Measurements from ENCODE around the gene LPAR3.

Gene LPAR3

GRCh38 chr1:84923317-84923716 is 30.3 kb upstream of the LPAR3 start:
- TF ChIP-seq, protein P1, sequence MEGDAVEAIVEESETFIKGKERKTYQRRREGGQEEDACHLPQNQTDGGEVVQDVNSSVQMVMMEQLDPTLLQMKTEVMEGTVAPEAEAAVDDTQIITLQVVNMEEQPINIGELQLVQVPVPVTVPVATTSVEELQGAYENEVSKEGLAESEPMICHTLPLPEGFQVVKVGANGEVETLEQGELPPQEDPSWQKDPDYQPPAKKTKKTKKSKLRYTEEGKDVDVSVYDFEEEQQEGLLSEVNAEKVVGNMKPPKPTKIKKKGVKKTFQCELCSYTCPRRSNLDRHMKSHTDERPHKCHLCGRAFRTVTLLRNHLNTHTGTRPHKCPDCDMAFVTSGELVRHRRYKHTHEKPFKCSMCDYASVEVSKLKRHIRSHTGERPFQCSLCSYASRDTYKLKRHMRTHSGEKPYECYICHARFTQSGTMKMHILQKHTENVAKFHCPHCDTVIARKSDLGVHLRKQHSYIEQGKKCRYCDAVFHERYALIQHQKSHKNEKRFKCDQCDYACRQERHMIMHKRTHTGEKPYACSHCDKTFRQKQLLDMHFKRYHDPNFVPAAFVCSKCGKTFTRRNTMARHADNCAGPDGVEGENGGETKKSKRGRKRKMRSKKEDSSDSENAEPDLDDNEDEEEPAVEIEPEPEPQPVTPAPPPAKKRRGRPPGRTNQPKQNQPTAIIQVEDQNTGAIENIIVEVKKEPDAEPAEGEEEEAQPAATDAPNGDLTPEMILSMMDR (IDR thresholded peaks at IDR 0.05; ENCODE audit: low read depth, low read length): no peak

DNA sequence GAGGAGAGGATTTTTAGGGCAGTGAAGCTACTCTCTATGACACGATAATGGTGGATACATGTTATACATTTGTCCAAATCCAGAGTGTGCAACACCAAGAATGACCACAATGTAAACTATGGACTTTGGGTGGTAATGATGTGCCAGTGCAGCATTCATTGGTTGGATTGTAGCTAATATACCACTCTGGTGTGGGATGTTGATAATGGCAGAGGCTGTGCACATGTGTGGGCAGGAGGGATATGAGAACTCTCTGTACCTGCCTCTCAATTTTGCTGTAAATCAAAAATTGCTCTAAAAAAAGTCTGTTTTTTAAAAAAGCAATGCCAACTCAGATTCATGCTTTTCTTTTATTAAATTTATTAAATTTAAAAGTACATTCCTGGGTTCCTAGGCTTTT is 27.2 kb upstream of the LPAR3 start:
- no peaks in the 10 kb centered on the region for H3K36me3 ChIP-seq
- TF ChIP-seq, protein P1 (IDR thresholded peaks at IDR 0.05; ENCODE audit: low read depth, low read length): no peak
- H3K27me3 ChIP-seq: no peaks in the 10 kb centered on the region
- no peak for DNase-seq
- H3K4me1 ChIP-seq: no peaks in the 10 kb centered on the region
- H3K4me3 ChIP-seq (ENCODE audit: low read depth, low read length): no peak overlapping the region
- no peaks in the 10 kb centered on the region for H3K9me3 ChIP-seq

More at GRCh38 chr1:84923317-84923716, 30.3 kb upstream of the LPAR3 start:
- Histone ChIP-seq H3K4me3 (ENCODE audit: low read depth, low read length) (no peak overlapping the region), H3K36me3 (no peaks in the 10 kb centered on the region), H3K27me3 (no peaks in the 10 kb centered on the region), H3K9me3 (no peaks in the 10 kb centered on the region), H3K4me1 (no peaks in the 10 kb centered on the region)
- DNase-seq: no peak

DNA sequence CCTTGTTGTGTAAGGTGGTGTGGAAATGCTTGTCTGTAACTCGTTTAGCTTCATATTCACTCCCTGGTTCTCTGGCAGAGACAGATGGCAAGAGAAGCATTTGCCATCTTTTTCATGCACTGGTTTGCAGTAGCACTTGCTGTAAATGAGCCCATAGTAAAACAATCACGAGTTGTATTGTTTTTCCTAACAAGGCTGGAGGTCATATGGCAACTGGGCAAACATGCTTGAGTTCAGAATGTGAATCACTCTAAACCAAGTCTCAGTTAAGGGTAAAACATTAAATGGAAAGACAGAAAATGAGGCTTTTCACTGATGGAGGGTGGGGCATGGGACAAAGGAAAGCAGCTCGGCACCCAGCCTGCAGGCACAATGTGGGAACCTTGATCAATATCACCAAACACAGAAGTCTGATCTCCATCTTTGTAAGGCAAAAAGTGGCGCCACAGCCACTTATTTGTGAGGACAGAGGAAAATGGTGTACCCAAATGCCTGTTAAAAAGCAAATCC is 26.5 kb upstream of the LPAR3 start:
- no peaks in the 10 kb centered on the region for H3K4me1 ChIP-seq
- no peaks in the 10 kb centered on the region for H3K36me3 ChIP-seq
- H3K4me3 ChIP-seq (ENCODE audit: low read depth, low read length): no peak overlapping the region
- H3K27me3 ChIP-seq: no peaks in the 10 kb centered on the region
- H3K9me3 ChIP-seq: no peaks in the 10 kb centered on the region
- TF ChIP-seq, protein P1 (IDR thresholded peaks at IDR 0.05; ENCODE audit: low read depth, low read length): no peak
- DNase-seq: no peak

DNA sequence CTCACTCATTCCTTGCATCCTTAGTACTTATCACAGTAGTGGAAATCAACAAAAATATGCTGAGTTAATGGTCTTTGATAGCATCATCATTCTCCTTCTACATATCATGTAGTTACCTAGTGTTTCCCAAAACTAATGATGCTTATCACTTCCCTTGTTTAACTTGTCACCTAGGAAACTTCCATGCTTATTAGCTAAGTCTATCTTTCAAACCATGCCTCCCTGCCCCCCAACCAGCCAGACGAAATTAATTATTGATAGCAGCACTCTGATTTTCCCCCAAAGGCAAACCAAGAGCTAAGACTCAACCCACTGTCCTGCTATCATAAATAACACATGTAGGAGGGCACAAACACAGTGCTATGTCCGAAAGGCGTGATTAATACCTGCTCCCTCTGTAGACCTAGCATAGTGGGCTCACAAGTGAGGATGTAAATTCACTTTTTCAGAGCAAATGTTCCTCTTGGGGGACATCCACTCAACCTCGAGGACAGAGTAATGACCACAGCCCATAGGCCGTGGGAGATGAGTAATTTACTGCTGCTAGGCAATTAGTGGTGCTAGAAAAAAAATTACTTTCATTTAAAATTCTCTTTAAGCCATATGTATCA is 25.8 kb upstream of the LPAR3 start:
- Histone ChIP-seq H3K9me3 (no peaks in the 10 kb centered on the region), H3K36me3 (no peaks in the 10 kb centered on the region), H3K27me3 (no peaks in the 10 kb centered on the region), H3K4me3 (ENCODE audit: low read depth, low read length) (no peak overlapping the region), H3K4me1 (no peaks in the 10 kb centered on the region)
- no peak for DNase-seq
- TF ChIP-seq, protein P1 (IDR thresholded peaks at IDR 0.05; ENCODE audit: low read depth, low read length): no peak

GRCh38 chr1:84916897-84917296 is 23.9 kb upstream of the LPAR3 start:
- no peak overlapping the region for H3K4me3 ChIP-seq (ENCODE audit: low read depth, low read length)
- no peaks in the 10 kb centered on the region for H3K27me3 ChIP-seq
- no peaks in the 10 kb centered on the region for H3K9me3 ChIP-seq
- no peaks in the 10 kb centered on the region for H3K36me3 ChIP-seq
- DNase-seq: no peak
- H3K4me1 ChIP-seq: no peaks in the 10 kb centered on the region
- TF ChIP-seq, protein P1 (IDR thresholded peaks at IDR 0.05; ENCODE audit: low read depth, low read length): no peak

DNA sequence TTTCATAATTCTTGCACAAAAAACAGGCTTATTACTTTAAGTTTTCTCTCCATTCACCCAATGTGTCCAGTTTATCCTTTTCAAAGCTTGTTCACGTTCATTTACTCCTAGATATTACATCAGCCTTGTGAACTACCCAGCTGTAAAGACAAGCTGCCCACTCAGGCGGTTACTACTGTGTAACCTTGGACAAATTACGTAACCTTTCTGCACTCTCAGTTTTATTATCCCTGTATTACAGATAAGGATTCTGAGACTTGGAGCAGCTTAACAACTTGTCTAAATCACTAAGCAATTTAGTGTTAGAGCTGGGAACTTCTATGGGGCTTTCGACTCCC is 20.5 kb upstream of the LPAR3 start:
- TF ChIP-seq, protein P1 (IDR thresholded peaks at IDR 0.05; ENCODE audit: low read depth, low read length): no peak
- Histone ChIP-seq H3K9me3 (no peaks in the 10 kb centered on the region), H3K27me3 (no peaks in the 10 kb centered on the region), H3K4me1 (no peaks in the 10 kb centered on the region), H3K36me3 (no peaks in the 10 kb centered on the region), H3K4me3 (ENCODE audit: low read depth, low read length) (no peak overlapping the region)
- DNase-seq: peak; percentile 9
